ENCODE measurements around the gene PLA2R1.

PLA2R1 gene

GRCh38 chr2:159907909-159908308 lies 154.5 kb downstream of the PLA2R1 start:
- in situ Hi-C loops (cut with MboI; ENCODE audit: low pct_unique_long_range_greater_than_20kb, low sequenced_read_pairs), result no loop called here
- no peak for DNase-seq

- in situ Hi-C loops (cut with MboI; ENCODE audit: low pct_unique_long_range_greater_than_20kb, low sequenced_read_pairs), result no loop called here
- no peak for DNase-seq
Measured at GRCh38 chr2:159905926-159906714, 156.3 kb downstream of the PLA2R1 start.

GRCh38 chr2:159904959-159905305 lies 157.5 kb downstream of the PLA2R1 start:
- in situ Hi-C loops (cut with MboI; ENCODE audit: low pct_unique_long_range_greater_than_20kb, low sequenced_read_pairs), result no loop called here
- peak; percentile 85 for DNase-seq

- DNase-seq, result no peak
- in situ Hi-C loops (cut with MboI; ENCODE audit: low pct_unique_long_range_greater_than_20kb, low sequenced_read_pairs), result no loop called here
Measured at GRCh38 chr2:159904127-159904958, 158.1 kb downstream of the PLA2R1 start, which contains the start of gene LY75. TSS of gene LY75 (minus strand) at chr2:159904756.

GRCh38 chr2:159903443-159904126 lies 158.8 kb downstream of the PLA2R1 start:
- no peak for DNase-seq
- in situ Hi-C loops (cut with MboI; ENCODE audit: low pct_unique_long_range_greater_than_20kb, low sequenced_read_pairs), result no loop called here

GRCh38 chr2:159902722-159903121 lies 159.7 kb downstream of the PLA2R1 start:
- in situ Hi-C loops (cut with MboI; ENCODE audit: low pct_unique_long_range_greater_than_20kb, low sequenced_read_pairs), result no loop called here
- DNase-seq, result no peak

- in situ Hi-C loops (cut with MboI; ENCODE audit: low pct_unique_long_range_greater_than_20kb, low sequenced_read_pairs), result no loop called here
- no peak for DNase-seq
Measured at GRCh38 chr2:159900343-159900742, 162.1 kb downstream of the PLA2R1 start.

- no peak for DNase-seq
- in situ Hi-C loops (cut with MboI; ENCODE audit: low pct_unique_long_range_greater_than_20kb, low sequenced_read_pairs), result no loop called here
Measured at GRCh38 chr2:159898441-159898840, 164.0 kb downstream of the PLA2R1 start.

- no peak for DNase-seq
Measured at GRCh38 chr2:159897720-159898119, 164.7 kb downstream of the PLA2R1 start.

GRCh38 chr2:159897081-159897480 lies 165.3 kb downstream of the PLA2R1 start:
- in situ Hi-C loops (cut with MboI; ENCODE audit: low pct_unique_long_range_greater_than_20kb, low sequenced_read_pairs), result no loop called here
- DNase-seq, result no peak

More at GRCh38 chr2:159897720-159898119, 164.7 kb downstream of the PLA2R1 start:
- in situ Hi-C loops (cut with MboI; ENCODE audit: low pct_unique_long_range_greater_than_20kb, low sequenced_read_pairs), result no loop called here

- DNase-seq, result no peak
- in situ Hi-C loops (cut with MboI; ENCODE audit: low pct_unique_long_range_greater_than_20kb, low sequenced_read_pairs), result no loop called here
Measured at GRCh38 chr2:159895258-159896065, 167.0 kb downstream of the PLA2R1 start.

GRCh38 chr2:159894145-159894838 lies 168.1 kb downstream of the PLA2R1 start:
- in situ Hi-C loops (cut with MboI; ENCODE audit: low pct_unique_long_range_greater_than_20kb, low sequenced_read_pairs), result no loop called here
- DNase-seq, result no peak

- DNase-seq, result no peak
- in situ Hi-C loops (cut with MboI; ENCODE audit: low pct_unique_long_range_greater_than_20kb, low sequenced_read_pairs), result no loop called here
Measured at GRCh38 chr2:159892990-159893810, 169.2 kb downstream of the PLA2R1 start.

GRCh38 chr2:159891917-159892730 lies 170.3 kb downstream of the PLA2R1 start:
- in situ Hi-C loops (cut with MboI; ENCODE audit: low pct_unique_long_range_greater_than_20kb, low sequenced_read_pairs), result no loop called here
- DNase-seq, result no peak

- in situ Hi-C loops (cut with MboI; ENCODE audit: low pct_unique_long_range_greater_than_20kb, low sequenced_read_pairs), result no loop called here
- no peak for DNase-seq
Measured at GRCh38 chr2:159891267-159891588, 171.2 kb downstream of the PLA2R1 start.

- no peak for DNase-seq
- in situ Hi-C loops (cut with MboI; ENCODE audit: low pct_unique_long_range_greater_than_20kb, low sequenced_read_pairs), result no loop called here
Measured at GRCh38 chr2:159890551-159891266, 171.7 kb downstream of the PLA2R1 start.

Data from KBM-7 (cell line).